Tibial artery (tissue), 4 donors: ENCODE results near the gene VPS13D.

Experiments
- DNase-seq, 2 donors: peaks; one replicate each; pipeline ENCODE4 v3.0.0-alpha.2; 2019
- H3K27ac ChIP-seq, 2 donors: fragments of 200-600 bp; sonication (generic) in 1 of 2; 1 replicate in 1 of 2; 2 replicates in 1 of 2; pipeline ENCODE4 v1.5.1; 2018 to 2019; ENCODE audit warnings: mild to moderate bottlenecking in 1 of 2
- H3K27me3 ChIP-seq, 2 donors: fragments of 200-600 bp; sonication (generic) in 1 of 2; one replicate each; pipeline versions ENCODE4 v1.5.1 to v1.6.0; 2016 to 2019
- H3K36me3 ChIP-seq, 3 donors: fragments of 200-600 bp; sonication (generic) in 2 of 3; one replicate each; pipeline ENCODE4 v1.5.1; 2016 to 2019; ENCODE audit warnings: mild to moderate bottlenecking in 2 of 3
- H3K4me1 ChIP-seq, 4 donors: fragments of 200-600 bp; sonication (generic) in 2 of 4; 1 replicate in 3 of 4; 2 replicates in 1 of 4; pipeline ENCODE4 v1.5.1; 2016 to 2019
- H3K4me3 ChIP-seq, 2 donors: fragments of 200-600 bp; sonication (generic) in 1 of 2; 1 replicate in 1 of 2; 2 replicates in 1 of 2; pipeline ENCODE4 v1.5.1; 2018 to 2019; ENCODE audit warnings: mild to moderate bottlenecking in 2 of 2
- H3K9me3 ChIP-seq, 3 donors: fragments of 200-600 bp; sonication (generic) in 1 of 3; one replicate each; pipeline ENCODE4 v1.5.1; 2016 to 2019
- CTCF ChIP-seq, 2 experiments: fragments of 200-600 bp in 1 of 2; fragments of 450-650 bp in 1 of 2; IDR thresholded peaks; one replicate each; pipeline ENCODE4 v1.5.1; 2017 to 2019; ENCODE audit warnings: antibody characterized with exemption in 2 of 2, mild to moderate bottlenecking in 1 of 2, moderate library complexity in 1 of 2
- intact Hi-C: fragments of 100-400 bp; cut with DNase I; formaldehyde crosslinking; loops from one replicate; pipeline ENCODE4 v1.15.0; 2023; ENCODE audit warnings: low total_unique reads

Gene VPS13D

DNA sequence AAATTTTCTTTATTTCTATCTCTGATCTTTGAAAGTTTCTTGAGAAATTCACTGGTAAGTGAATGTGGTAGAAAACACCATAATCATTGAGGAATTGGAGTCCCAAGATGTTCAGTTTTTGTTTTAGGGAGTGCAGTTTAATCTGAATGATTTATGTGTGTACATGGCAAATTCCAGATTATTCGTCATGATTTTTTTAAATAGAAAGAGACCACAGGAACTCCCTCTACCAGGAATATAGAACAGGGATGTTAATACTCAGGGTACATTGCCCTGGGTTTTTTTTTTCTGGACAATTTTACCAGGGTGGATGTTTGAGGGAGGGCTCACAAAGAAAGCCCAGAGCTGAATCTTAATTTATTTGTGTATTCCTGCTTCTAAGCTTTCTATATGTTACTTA is 109.0 kb downstream of the VPS13D start:
- Histone ChIP-seq H3K9me3 (no peaks in the 10 kb centered on the region), H3K4me3 (no peak overlapping the region), H3K27me3 (no peaks in the 10 kb centered on the region), H3K27ac (peak overlapping the region; percentile 60 to 65), H3K4me1 (peaks cover 0 to 61% (median 29%) of the 10 kb centered on the region in 4 donors), H3K36me3 (peaks cover 22 to 33% (median 26%) of the 10 kb centered on the region in 3 donors)
- intact Hi-C loops: no loop called here
- no peak for TF ChIP-seq CTCF (IDR thresholded peaks at IDR 0.05)
- DNase-seq: no peak

DNA sequence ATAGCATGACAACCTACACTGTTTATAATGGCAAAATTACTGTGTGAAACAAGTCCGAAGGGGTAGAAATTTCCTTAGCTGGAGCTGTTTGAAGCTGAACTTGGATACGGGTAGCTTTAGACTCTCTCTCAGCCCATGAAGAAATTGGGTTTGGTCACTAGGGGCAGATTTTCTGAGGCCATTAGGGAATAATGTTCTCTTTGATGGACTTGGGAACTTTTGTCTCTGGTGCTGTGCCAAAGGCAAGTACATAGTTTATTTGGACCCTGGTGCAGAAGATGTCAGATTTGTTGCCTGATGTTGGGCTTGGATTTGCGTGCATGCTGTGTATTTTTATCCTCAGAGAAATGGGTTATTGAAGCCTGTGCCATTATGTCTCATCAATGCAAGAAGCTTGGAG is 109.6 kb downstream of the VPS13D start:
- Histone ChIP-seq H3K4me3 (no peak overlapping the region), H3K4me1 (peaks cover 0 to 67% (median 34%) of the 10 kb centered on the region in 4 donors), H3K36me3 (peaks cover 17 to 27% (median 20%) of the 10 kb centered on the region in 3 donors), H3K27ac (peak overlapping the region; percentile 60 to 65), H3K27me3 (no peaks in the 10 kb centered on the region), H3K9me3 (no peaks in the 10 kb centered on the region)
- intact Hi-C loops: no loop called here
- no peak for DNase-seq
- peak; percentile 5 to 14 for TF ChIP-seq CTCF (IDR thresholded peaks at IDR 0.05)

GRCh38 chr1:12339811-12340543 is 110.1 kb downstream of the VPS13D start:
- H3K4me3 ChIP-seq: no peak overlapping the region
- no peaks in the 10 kb centered on the region for H3K27me3 ChIP-seq
- H3K4me1 ChIP-seq: peaks cover 0 to 73% (median 40%) of the 10 kb centered on the region in 4 donors
- intact Hi-C loops: no loop called here
- no peaks in the 10 kb centered on the region for H3K9me3 ChIP-seq
- DNase-seq: no peak
- H3K27ac ChIP-seq: peak overlapping the region; percentile 60 to 65
- H3K36me3 ChIP-seq: peaks cover 13 to 24% (median 15%) of the 10 kb centered on the region in 3 donors
- TF ChIP-seq CTCF (IDR thresholded peaks at IDR 0.05): no peak

- H3K36me3 ChIP-seq: peaks cover 10 to 24% (median 12%) of the 10 kb centered on the region in 3 donors
- no peak for TF ChIP-seq CTCF (IDR thresholded peaks at IDR 0.05)
- no peak overlapping the region for H3K4me3 ChIP-seq
- peaks cover 0 to 78% (median 45%) of the 10 kb centered on the region in 4 donors for H3K4me1 ChIP-seq
- intact Hi-C loops: no loop called here
- no peaks in the 10 kb centered on the region for H3K27me3 ChIP-seq
- no peak for DNase-seq
- no peaks in the 10 kb centered on the region for H3K9me3 ChIP-seq
- H3K27ac ChIP-seq: peak overlapping the region in 1 of 2 donors; percentile 65
These were observed 110.7 kb downstream of the VPS13D start for GRCh38 chr1:12340544-12340930.

GRCh38 chr1:12341667-12342066 is 111.8 kb downstream of the VPS13D start:
- Histone ChIP-seq H3K4me3 (no peak overlapping the region), H3K36me3 (peaks cover 11 to 24% (median 13%) of the 10 kb centered on the region in 3 donors), H3K27ac (no peak overlapping the region), H3K4me1 (peaks cover 0 to 81% (median 46%) of the 10 kb centered on the region in 4 donors), H3K9me3 (no peaks in the 10 kb centered on the region), H3K27me3 (no peaks in the 10 kb centered on the region)
- no peak for DNase-seq
- intact Hi-C loops: no loop called here
- TF ChIP-seq CTCF (IDR thresholded peaks at IDR 0.05): no peak
